NCI-H128 (cell line): Measurements from ENCODE around the gene EEF1AKMT4.

ENCODE experiments used
- DNase-seq: peaks from one replicate; lab custom pipeline; 2025; ENCODE audit not compliant: unreplicated experiment; lab: John Stamatoyannopoulos, UW

Gene EEF1AKMT4

DNA sequence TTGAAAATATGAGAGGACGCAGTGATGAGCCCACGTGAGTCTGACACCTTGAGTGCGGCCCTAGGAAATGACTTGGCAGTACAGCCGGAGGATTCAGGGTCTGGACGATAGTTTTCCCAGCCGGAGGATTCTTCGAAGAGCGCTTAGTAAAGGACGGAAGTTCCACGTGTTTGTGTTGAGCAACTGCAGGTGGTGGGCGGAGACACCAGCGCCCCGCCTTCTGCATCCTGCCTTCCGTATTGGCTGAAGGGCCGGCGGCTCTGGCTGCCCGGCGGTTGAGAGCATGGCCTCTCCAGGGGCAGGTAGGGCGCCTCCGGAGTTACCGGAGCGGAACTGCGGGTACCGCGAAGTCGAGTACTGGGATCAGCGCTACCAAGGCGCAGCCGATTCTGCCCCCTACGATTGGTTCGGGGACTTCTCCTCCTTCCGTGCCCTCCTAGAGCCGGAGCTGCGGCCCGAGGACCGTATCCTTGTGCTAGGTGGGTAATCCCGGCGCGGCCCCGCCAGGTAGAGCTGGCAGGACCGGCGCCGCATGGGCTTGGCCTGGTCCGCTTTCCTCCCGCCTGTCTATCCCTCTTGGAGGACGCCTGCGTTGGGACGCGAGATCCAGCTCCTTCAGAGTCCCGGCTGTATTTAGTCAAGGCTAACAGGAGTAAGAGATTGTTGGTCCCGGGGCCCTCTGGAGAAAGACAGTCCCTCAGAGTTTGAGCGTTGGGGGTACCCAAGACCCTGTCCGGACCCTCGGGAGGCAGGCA is at the start of gene EEF1AKMT4:
TSS of gene EEF1AKMT4 (plus strand) at position 261 of the 755 bp plus-strand sequence. CDS start at position 284, 23 bp downstream.
- peak; percentile 81 for DNase-seq

DNA sequence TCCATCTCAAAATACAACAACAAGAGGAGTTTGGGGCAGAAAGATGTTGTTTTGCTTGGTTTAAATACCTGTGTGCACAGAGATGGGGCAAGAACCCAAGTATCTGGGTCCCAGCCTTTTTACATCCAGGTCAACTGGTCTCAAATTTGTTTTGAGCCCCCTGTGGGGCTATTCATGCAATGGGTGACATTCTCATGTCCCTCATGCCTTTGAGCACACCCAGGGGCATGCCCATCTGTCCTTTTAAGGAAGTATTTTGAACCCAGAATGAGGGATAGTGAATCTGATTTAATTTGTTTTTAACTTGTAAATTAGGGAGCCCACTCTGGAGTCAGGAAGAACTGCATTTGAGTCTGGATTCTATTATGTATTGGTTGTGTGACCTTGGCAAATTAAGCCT is 48.6 kb upstream of the EEF1AKMT4 start:
- no peak for DNase-seq

GRCh38 chr3:184203526-184203925 is 45.9 kb upstream of the EEF1AKMT4 start:
- DNase-seq = no peak

- DNase-seq = no peak
These were observed 40.1 kb upstream of the EEF1AKMT4 start for GRCh38 chr3:184209146-184209923.

GRCh38 chr3:184211297-184211696 is 38.2 kb upstream of the EEF1AKMT4 start:
- no peak for DNase-seq

- DNase-seq = no peak
These were observed 37.8 kb upstream of the EEF1AKMT4 start for GRCh38 chr3:184211718-184212117.

DNA sequence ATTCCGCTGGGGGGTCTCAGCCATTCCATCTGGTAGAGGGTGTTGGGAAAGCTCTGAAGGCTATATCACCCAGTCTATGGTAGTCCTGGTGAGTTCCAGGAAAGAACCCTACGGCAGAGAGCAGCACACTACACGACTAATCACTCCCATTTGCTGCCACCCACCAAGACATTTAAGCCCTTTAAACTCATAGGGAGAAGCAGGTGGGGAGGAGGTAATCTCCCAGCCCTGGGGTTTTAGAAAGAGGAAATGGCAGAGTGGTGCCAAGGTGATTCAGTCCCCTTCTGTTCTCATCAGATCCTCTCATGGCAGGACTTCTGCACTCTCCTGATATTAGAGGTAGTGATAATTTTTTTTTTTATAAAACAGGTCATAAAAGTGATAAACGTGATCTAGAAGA is 30.7 kb upstream of the EEF1AKMT4 start:
- no peak for DNase-seq

- no peak for DNase-seq
These were observed 27.0 kb upstream of the EEF1AKMT4 start for GRCh38 chr3:184222521-184222920.

DNA sequence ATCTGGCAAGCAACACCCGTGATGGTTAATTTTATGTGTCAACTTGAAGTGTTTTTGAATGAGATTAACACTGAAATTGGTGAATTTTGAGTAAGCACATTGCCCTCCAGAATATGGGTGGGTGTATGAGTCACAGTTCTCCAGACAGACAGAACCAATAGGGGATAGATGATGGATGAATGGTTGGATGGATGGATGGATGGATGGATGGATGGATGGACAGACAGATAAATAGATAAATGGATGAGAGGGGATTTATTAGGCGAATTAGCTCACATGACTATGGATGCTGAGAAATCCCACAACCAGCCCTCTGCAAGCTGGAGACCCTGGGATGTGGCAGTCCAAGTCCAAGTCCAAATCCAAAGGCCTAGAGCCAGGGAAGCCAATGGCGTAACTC is 25.5 kb upstream of the EEF1AKMT4 start:
- DNase-seq = no peak

DNA sequence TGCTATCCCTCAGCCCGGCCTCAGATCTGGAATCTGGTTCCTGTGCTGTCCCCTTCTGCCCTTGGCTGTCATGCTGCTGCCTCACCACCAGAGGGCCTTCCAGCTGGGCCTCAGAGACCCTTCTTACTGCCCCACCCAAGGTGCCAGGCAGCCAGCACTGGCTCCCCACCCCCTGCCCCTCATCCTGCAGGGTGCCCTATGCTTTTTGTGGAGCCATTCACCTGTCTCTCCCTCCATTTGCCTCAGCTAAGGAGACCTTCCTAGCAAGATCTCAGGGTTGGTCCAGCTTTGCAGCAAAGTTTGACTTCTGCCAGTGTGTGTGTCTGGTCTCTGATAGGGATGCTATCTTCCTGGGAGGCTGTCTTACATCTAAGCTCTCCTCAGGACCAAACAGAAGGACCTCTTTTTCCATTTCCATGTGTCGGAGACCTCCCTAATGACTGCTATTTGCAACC is 22.0 kb upstream of the EEF1AKMT4 start:
- no peak for DNase-seq

- no peak for DNase-seq
These were observed 20.9 kb upstream of the EEF1AKMT4 start for GRCh38 chr3:184228376-184229137.

DNA sequence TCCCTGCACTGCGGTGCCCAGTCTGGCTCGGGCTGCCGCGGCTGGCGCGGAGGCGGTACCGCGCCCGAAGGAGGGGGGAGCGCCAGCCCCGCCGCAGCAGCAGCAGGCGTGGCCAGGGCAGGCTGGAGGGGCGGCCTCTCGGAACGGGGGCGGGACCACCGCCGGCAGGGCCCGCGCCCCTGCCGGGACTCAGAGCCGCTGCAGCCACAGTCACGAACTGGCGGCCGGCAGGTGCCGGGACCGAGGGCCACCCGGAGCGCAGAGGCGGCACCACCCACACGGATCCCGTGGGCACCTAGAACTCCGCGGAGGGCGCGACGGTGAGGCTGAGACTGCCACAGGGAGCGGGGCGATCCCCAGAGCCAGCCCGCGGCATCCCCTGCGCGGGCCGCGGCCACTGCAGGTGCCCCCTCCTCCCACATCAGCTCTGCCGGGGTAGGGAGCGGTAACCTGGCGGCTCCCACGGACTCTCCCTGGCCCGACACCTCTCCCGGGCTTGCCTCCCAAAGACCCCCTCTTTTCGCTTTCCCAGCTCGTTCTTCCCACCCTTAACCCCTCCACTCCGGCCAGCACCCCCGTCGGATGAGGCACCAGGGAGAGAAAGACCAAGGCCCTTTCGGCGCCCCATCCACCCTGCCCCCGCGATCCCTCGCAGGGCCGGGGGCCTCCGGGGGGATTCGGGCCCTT is 19.9 kb upstream of the EEF1AKMT4 start, which contains the start of gene VWA5B2:
TSS of gene VWA5B2 (plus strand) at position 192 of the 687 bp plus-strand sequence. CDS start 944 bp downstream, outside the sequence.
- DNase-seq = peak; percentile 72

DNA sequence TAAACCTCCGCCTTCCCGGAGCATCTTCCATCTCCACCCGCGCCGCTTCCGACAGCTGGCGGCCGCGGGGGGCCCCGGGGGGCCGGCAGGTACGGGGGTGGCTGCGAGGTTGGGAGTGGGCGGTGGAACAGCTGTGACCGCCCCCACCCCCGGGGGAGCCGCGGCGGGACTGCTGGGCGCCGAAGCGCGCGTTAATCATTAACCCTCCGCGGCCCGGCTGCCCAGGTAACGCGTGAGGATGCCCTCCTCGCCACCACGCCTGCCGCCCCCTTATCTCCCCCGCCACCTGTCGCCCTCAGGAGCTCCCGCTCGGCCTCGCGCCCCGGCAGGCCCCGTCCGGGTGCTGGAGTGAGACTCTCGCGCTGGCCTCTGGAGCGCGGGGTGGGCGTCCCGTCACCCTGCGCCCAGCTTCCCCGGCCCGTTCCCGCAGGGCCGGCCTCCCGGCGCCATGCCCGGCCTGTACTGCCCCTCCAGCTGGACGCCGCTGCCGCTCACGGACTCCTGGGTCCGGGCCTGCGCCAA is 19.3 kb upstream of the EEF1AKMT4 start:
- DNase-seq = no peak

GRCh38 chr3:184230603-184231528 is 18.6 kb upstream of the EEF1AKMT4 start:
- no peak for DNase-seq

DNA sequence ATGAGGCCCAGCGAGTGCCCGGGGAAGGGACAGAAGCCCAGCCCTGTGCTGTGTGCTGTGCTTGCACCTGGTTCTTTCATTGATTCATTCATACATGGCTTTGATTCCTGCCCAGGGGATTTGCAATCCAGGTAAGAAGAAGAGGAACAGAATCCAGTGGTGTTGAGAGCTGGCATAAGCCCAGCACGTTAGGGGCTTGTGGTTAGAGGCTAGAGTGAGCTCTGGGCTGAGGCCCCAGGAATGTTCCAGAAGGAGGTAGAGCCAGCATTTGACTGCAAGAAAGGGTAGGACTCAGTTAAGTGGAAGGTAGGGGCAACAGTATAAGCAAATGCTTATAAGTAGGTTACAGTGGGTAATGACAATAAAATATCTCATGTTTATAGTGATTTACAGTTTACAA is 17.8 kb upstream of the EEF1AKMT4 start:
- no peak for DNase-seq

DNA sequence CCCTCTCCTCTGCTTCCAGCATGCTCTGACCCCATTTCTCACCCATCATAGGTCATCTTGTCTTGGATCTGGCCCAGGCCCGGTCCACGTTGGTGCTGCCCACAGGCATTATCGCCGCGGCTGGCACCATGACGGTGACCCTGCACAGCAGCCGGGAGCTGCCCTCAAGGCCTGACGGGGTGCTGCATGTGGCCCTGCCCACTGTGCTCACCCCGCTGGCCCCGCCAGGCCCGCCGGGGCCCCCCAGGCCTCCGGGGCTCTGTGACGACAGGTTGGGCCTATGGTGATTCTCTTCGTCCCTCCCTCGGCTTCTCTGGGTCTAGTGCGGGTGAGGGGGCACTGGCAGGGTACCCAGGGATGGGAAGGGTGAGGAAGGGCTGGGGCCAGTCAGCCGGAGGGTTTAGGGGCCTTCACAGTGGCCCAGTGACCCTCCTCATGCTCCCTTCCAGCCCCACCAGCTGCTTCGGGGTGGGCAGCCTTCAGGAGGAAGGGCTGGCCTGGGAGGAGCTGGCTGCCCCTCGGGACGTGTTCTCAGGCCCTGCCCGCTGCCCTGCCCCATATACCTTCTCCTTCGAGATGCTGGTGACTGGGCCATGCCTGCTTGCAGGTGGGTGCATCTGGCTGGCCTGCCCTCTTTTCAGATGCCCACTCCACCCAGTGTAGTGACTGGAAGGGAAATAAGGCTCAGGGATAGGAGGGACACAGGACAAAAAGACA is 16.2 kb upstream of the EEF1AKMT4 start:
- DNase-seq = no peak

GRCh38 chr3:184234224-184234623 is 15.2 kb upstream of the EEF1AKMT4 start:
- DNase-seq = no peak

DNA sequence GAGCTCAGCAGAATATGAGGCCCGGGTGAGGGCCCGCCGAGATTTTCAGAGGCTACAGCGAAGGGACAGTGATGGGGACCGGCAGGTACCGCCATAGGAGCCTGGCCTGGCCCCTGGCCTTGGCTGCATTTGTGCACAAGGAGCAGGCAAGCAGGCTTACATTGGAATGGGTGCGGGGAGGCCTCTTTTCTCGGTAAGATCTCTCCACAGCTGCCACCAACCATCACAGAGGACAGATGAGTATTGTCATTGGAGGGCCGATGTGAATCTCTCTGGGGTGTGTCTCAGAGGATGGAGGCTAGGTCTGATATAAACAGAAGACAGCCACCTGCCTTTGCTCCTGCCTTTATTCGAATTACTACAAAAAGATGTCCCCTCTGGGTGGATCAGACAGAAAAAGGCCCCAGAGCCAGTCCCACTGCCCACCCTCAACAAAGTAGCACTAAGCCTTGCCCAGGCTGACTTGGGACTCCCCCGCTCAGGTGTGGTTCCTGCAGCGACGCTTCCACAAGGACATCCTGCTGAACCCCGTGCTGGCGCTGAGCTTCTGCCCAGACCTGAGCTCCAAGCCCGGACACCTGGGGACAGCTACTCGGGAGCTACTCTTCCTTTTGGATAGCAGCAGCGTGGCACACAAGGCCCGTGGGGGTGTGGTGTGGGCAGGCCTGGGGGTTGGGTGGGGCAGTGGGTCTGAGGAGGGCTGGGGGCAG is 14.6 kb upstream of the EEF1AKMT4 start:
- no peak for DNase-seq
